ENCODE results near the gene NEK1. TPM values are rescaled to one million over a fixed set of nuclear protein-coding genes. Genes with fewer than 3 reads are reported as not detected.

NEK1 gene
- total RNA-seq, 1 experiment from 2014 or later = 8.7 TPM

DNA sequence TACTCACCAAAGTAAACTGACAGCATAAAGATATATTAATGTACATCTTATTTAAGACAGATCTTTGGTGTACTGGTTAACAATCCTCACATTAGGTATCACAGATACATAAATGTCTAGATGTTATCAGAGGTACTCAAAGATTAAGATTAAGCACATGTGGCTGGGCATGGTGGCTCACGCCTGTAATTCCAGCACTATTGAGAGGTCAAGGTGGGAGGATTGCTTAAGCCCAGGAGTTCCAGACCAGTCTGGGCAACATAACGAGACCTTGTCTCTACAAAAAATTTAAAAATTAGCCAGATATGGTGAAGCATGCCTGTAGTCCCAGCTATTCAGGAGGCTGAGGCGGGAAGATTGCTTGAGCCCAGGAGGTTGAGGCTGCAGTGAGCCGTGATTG lies 195.9 kb downstream of the NEK1 start:
- POLR2A ChIA-PET = no interaction called here
- BruUV-seq (replicated peaks) = no TSS peak

DNA sequence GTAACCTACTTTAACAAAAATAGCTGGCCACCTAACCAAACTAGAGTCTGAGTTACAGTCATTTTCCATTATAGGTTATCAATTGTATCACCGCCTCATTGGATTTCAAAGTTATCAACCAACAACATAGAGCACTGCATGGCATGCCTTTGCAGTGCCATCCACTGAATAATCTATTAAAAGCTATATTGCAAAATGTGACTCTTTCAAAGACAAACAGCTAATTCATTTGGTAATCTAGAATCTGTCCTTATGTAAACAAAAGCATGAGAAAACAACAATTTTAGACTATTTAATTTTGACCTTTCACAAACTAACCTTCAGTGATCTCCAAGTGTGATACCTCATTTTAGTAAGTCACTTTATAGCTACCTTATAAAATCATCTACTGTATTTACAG lies 197.5 kb downstream of the NEK1 start:
- CTCF ChIA-PET = no interaction called here

More for the DNA sequence above, 195.9 kb downstream of the NEK1 start:
- TF ChIP-seq, protein P1, sequence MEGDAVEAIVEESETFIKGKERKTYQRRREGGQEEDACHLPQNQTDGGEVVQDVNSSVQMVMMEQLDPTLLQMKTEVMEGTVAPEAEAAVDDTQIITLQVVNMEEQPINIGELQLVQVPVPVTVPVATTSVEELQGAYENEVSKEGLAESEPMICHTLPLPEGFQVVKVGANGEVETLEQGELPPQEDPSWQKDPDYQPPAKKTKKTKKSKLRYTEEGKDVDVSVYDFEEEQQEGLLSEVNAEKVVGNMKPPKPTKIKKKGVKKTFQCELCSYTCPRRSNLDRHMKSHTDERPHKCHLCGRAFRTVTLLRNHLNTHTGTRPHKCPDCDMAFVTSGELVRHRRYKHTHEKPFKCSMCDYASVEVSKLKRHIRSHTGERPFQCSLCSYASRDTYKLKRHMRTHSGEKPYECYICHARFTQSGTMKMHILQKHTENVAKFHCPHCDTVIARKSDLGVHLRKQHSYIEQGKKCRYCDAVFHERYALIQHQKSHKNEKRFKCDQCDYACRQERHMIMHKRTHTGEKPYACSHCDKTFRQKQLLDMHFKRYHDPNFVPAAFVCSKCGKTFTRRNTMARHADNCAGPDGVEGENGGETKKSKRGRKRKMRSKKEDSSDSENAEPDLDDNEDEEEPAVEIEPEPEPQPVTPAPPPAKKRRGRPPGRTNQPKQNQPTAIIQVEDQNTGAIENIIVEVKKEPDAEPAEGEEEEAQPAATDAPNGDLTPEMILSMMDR (IDR thresholded peaks at IDR 0.05; ENCODE audit: insufficient read depth in 1 of 2, low read depth in 1 of 2, low read length in 1 of 2, severe bottlenecking in 1 of 2, unreplicated experiment in 1 of 2) = no peak
- 0 out of 2 replicates have a peak, but pooled peaks cover 6% of the 10 kb centered on the region for H3K4me1 ChIP-seq
- Mint-ChIP-seq H3K9me3 (ENCODE audit: unreplicated experiment) (no peaks in the 10 kb centered on the region), H3K4me1 (ENCODE audit: low read depth, unreplicated experiment) (no peaks in the 10 kb centered on the region), H3K27me3 (ENCODE audit: insufficient read depth, unreplicated experiment) (no peaks in the 10 kb centered on the region), H3K4me3 (ENCODE audit: unreplicated experiment) (no peak overlapping the region), H3K27ac (ENCODE audit: unreplicated experiment) (no peak overlapping the region), H3K36me3 (ENCODE audit: insufficient read depth, unreplicated experiment) (no peaks in the 10 kb centered on the region)
- H3K27me3 ChIP-seq (replicated peaks; ENCODE audit: control insufficient read depth, insufficient read depth, low read length) = no peaks in the 10 kb centered on the region
- no peak for DNase-seq
- no peaks in the 10 kb centered on the region for H3K36me3 ChIP-seq (ENCODE audit: control insufficient read depth, insufficient read depth, low read length)
- H3K4me3 ChIP-seq (ENCODE audit: low read depth, low read length) = no peak overlapping the region
- CTCF ChIA-PET = no interaction called here
- intact Hi-C loops (cut with micrococcal nuclease; ENCODE audit: unreplicated experiment) = no loop called here
- no peaks in the 10 kb centered on the region for H3K9me3 ChIP-seq

DNA sequence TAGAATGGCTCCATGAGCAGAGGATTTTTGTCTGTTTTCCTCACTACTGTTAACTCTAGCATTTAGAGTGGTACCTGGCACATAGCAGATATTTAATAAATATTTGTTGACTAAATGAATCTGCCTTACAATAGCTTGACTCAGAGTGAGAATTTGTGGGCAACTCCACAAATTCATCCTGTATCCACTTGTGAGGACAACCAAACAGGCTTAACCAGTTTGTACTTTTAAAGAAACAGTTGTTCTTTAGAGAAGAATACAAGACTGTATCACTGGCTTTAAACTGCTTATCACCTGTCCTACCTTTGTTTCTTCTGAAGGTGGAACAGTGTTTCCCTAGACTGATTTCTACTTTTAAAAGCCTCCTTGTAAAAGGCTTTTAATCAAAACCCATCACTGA lies 200.3 kb downstream of the NEK1 start:
- Mint-ChIP-seq H3K27ac (ENCODE audit: unreplicated experiment) (no peak overlapping the region), H3K27me3 (ENCODE audit: insufficient read depth, unreplicated experiment) (no peaks in the 10 kb centered on the region), H3K36me3 (ENCODE audit: insufficient read depth, unreplicated experiment) (no peaks in the 10 kb centered on the region), H3K4me3 (ENCODE audit: unreplicated experiment) (no peak overlapping the region), H3K9me3 (ENCODE audit: unreplicated experiment) (no peaks in the 10 kb centered on the region), H3K4me1 (ENCODE audit: low read depth, unreplicated experiment) (no peaks in the 10 kb centered on the region)
- no peaks in the 10 kb centered on the region for H3K9me3 ChIP-seq
- intact Hi-C loops (cut with micrococcal nuclease; ENCODE audit: unreplicated experiment) = no loop called here
- H3K4me1 ChIP-seq = 0 out of 2 replicates have a peak, but pooled peaks cover 6% of the 10 kb centered on the region
- no peak overlapping the region for H3K4me3 ChIP-seq (ENCODE audit: low read depth, low read length)
- ChIA-PET POLR2A (no interaction called here), CTCF (no interaction called here)
- TF ChIP-seq, protein P1 (IDR thresholded peaks at IDR 0.05; ENCODE audit: insufficient read depth in 1 of 2, low read depth in 1 of 2, low read length in 1 of 2, severe bottlenecking in 1 of 2, unreplicated experiment in 1 of 2) = no peak
- H3K36me3 ChIP-seq (ENCODE audit: control insufficient read depth, insufficient read depth, low read length) = no peaks in the 10 kb centered on the region
- no peaks in the 10 kb centered on the region for H3K27me3 ChIP-seq (replicated peaks; ENCODE audit: control insufficient read depth, insufficient read depth, low read length)
- BruUV-seq (replicated peaks) = no TSS peak
- no peak for DNase-seq

More for the DNA sequence above, 197.5 kb downstream of the NEK1 start:
- Mint-ChIP-seq H3K27me3 (ENCODE audit: insufficient read depth, unreplicated experiment) (no peaks in the 10 kb centered on the region), H3K4me1 (ENCODE audit: low read depth, unreplicated experiment) (no peaks in the 10 kb centered on the region), H3K27ac (ENCODE audit: unreplicated experiment) (no peak overlapping the region), H3K4me3 (ENCODE audit: unreplicated experiment) (no peak overlapping the region), H3K36me3 (ENCODE audit: insufficient read depth, unreplicated experiment) (no peaks in the 10 kb centered on the region), H3K9me3 (ENCODE audit: unreplicated experiment) (no peaks in the 10 kb centered on the region)
- Histone ChIP-seq H3K4me3 (ENCODE audit: low read depth, low read length) (no peak overlapping the region), H3K9me3 (no peaks in the 10 kb centered on the region), H3K36me3 (ENCODE audit: control insufficient read depth, insufficient read depth, low read length) (no peaks in the 10 kb centered on the region), H3K4me1 (0 out of 2 replicates have a peak, but pooled peaks cover 6% of the 10 kb centered on the region), H3K27me3 (replicated peaks; ENCODE audit: control insufficient read depth, insufficient read depth, low read length) (no peaks in the 10 kb centered on the region)
- no TSS peak for BruUV-seq (replicated peaks)
- no peak for DNase-seq
- POLR2A ChIA-PET = no interaction called here
- TF ChIP-seq, protein P1 (IDR thresholded peaks at IDR 0.05; ENCODE audit: insufficient read depth in 1 of 2, low read depth in 1 of 2, low read length in 1 of 2, severe bottlenecking in 1 of 2, unreplicated experiment in 1 of 2) = no peak
- intact Hi-C loops (cut with micrococcal nuclease; ENCODE audit: unreplicated experiment) = no loop called here
